GM23338 (cell line): ENCODE measurements around the gene GPRIN2. TPM values are rescaled to one million over a fixed set of nuclear protein-coding genes. Genes with fewer than 3 reads are reported as not detected.
A peak's percentile ranks its signal among the peaks of the same experiment; 100 is the strongest.

Experiments
- ATAC-seq: fragments of 200-7000 bp; cut with Tn5 transposase; 3 replicates; pipeline ENCODE4 v1.9.1; 2020
- DNase-seq: peaks from one replicate; pipeline ENCODE4 v3.0.0-alpha.2; 2015; ENCODE audit warnings: low spot score
- H2AFZ ChIP-seq: fragments of 200-600 bp; sonication (generic); 2 replicates; pipeline ENCODE4 v1.8.0; 2016; ENCODE audit warnings: antibody characterized with exemption, mild to moderate bottlenecking, moderate library complexity
- H3F3A ChIP-seq: fragments of 200-600 bp; sonication (generic); replicated peaks from 2 replicates; pipeline ENCODE4 v1.8.0; 2017; ENCODE audit warnings: antibody characterized with exemption, mixed run types, low read depth
- H3K27ac ChIP-seq: fragments of 200-600 bp; sonication (generic); 2 replicates; pipeline ENCODE4 v1.6.1; 2016; ENCODE audit warnings: low read depth
- H3K27me3 ChIP-seq: fragments of 200-600 bp; sonication (generic); 2 replicates; pipeline ENCODE4 v1.8.0; 2016; ENCODE audit warnings: mild to moderate bottlenecking, mixed run types, moderate library complexity; ENCODE audit not compliant: insufficient read depth
- H3K36me3 ChIP-seq: fragments of 200-600 bp; sonication (generic); 2 replicates; pipeline ENCODE4 v1.8.0; 2016; ENCODE audit warnings: mild to moderate bottlenecking; ENCODE audit not compliant: insufficient read depth
- H3K4me1 ChIP-seq: fragments of 200-600 bp; sonication (generic); 2 replicates; pipeline ENCODE4 v1.8.0; 2016; ENCODE audit warnings: mild to moderate bottlenecking, moderate library complexity; ENCODE audit not compliant: insufficient read depth
- H3K4me2 ChIP-seq: fragments of 200-600 bp; sonication (generic); 2 replicates; pipeline ENCODE4 v1.7.1; 2017; ENCODE audit warnings: mixed run types
- H3K4me3 ChIP-seq: fragments of 200-600 bp; sonication (generic); 2 replicates; pipeline ENCODE4 v1.6.1; 2016; ENCODE audit warnings: mixed run types
- H3K79me2 ChIP-seq: fragments of 200-600 bp; sonication (generic); replicated peaks from 2 replicates; pipeline ENCODE4 v1.8.0; 2017; ENCODE audit warnings: mild to moderate bottlenecking; ENCODE audit not compliant: insufficient read depth
- H3K9me2 ChIP-seq: fragments of 200-600 bp; sonication (generic); 2 replicates; pipeline ENCODE4 v1.8.0; 2017; ENCODE audit not compliant: insufficient read depth
- H4K20me1 ChIP-seq: fragments of 200-600 bp; sonication (generic); replicated peaks from 2 replicates; pipeline ENCODE4 v1.8.0; 2017; ENCODE audit warnings: mild to moderate bottlenecking; ENCODE audit not compliant: insufficient read depth
- H3K27ac Mint-ChIP-seq: 2 replicates; pipeline ENCODE4 v1.8.0; 2020; ENCODE audit warnings: inconsistent platforms, mild to moderate bottlenecking, moderate library complexity, mixed read lengths
- H3K27me3 Mint-ChIP-seq: 3 replicates; pipeline ENCODE4 v1.8.0; 2022; ENCODE audit warnings: low read depth, mild to moderate bottlenecking, moderate library complexity, mixed read lengths, inconsistent platforms; ENCODE audit not compliant: insufficient read depth, poor library complexity
- H3K36me3 Mint-ChIP-seq: 3 replicates; pipeline ENCODE4 v1.8.0; 2021; ENCODE audit warnings: low read depth, mild to moderate bottlenecking, inconsistent platforms, moderate library complexity, mixed read lengths
- H3K4me1 Mint-ChIP-seq: 3 replicates; pipeline ENCODE4 v1.8.0; 2020; ENCODE audit warnings: mild to moderate bottlenecking, inconsistent platforms, mixed read lengths
- H3K4me3 Mint-ChIP-seq: 3 replicates; pipeline ENCODE4 v1.8.0; 2021; ENCODE audit warnings: moderate library complexity, mild to moderate bottlenecking, inconsistent platforms, mixed read lengths
- H3K9me3 Mint-ChIP-seq: 3 replicates; pipeline ENCODE4 v1.8.0; 2020; ENCODE audit warnings: moderate library complexity, mild to moderate bottlenecking, inconsistent platforms, mixed read lengths
- CREB1 ChIP-seq: fragments of 250-450 bp; sonication (Bioruptor Pico); IDR thresholded peaks from 2 replicates; pipeline ENCODE4 v1.5.0; 2020; ENCODE audit warnings: low read depth, mild to moderate bottlenecking, moderate library complexity
- CTCF ChIP-seq, 2 experiments: fragments of 200-600 bp in 1 of 2; sonication (generic) in 1 of 2; conservative IDR thresholded peaks; 2 replicates each; pipeline versions ENCODE4 v1.5.1 to v1.6.1; 2016 to 2017; ENCODE audit warnings: antibody characterized with exemption in 2 of 2, low read depth in 2 of 2, mild to moderate bottlenecking in 2 of 2, moderate library complexity in 1 of 2
- ETS1 ChIP-seq: IDR thresholded peaks from 2 replicates; pipeline ENCODE4 v1.6.1; 2016; ENCODE audit warnings: antibody characterized with exemption
- EZH2 ChIP-seq: fragments of 200-600 bp; sonication (generic); IDR thresholded peaks from one replicate; pipeline ENCODE4 v1.8.0; 2017; ENCODE audit warnings: antibody characterized with exemption, mild to moderate bottlenecking, low read depth; ENCODE audit not compliant: unreplicated experiment
- EZH2phosphoT487 ChIP-seq: fragments of 200-600 bp; sonication (generic); IDR thresholded peaks from one replicate; pipeline ENCODE4 v1.8.1; 2018; ENCODE audit warnings: antibody characterized with exemption; ENCODE audit not compliant: unreplicated experiment
- JUNB ChIP-seq: IDR thresholded peaks from one replicate; pipeline ENCODE4 v1.6.1; 2016; ENCODE audit warnings: antibody characterized with exemption; ENCODE audit not compliant: unreplicated experiment
- NANOG ChIP-seq: IDR thresholded peaks from 2 replicates; pipeline ENCODE4 v1.6.1; 2016; ENCODE audit warnings: antibody characterized with exemption, borderline replicate concordance
- POLR2AphosphoS5 ChIP-seq: IDR thresholded peaks from 2 replicates; pipeline ENCODE4 v1.6.1; 2016; ENCODE audit warnings: antibody characterized with exemption, low read depth
- REST ChIP-seq: IDR thresholded peaks from one replicate; pipeline ENCODE4 v1.6.1; 2018; ENCODE audit warnings: antibody characterized with exemption; ENCODE audit not compliant: unreplicated experiment
- STAT1 ChIP-seq: IDR thresholded peaks from one replicate; pipeline ENCODE4 v1.6.1; 2016; ENCODE audit warnings: antibody characterized with exemption; ENCODE audit not compliant: unreplicated experiment
- ZNF114 ChIP-seq: fragments of 250-450 bp; sonication (Bioruptor Pico); IDR thresholded peaks from 2 replicates; pipeline ENCODE4 v1.5.0; 2020; ENCODE audit warnings: mild to moderate bottlenecking, moderate library complexity
- ZNF331 ChIP-seq: fragments of 250-450 bp; sonication (Bioruptor Pico); IDR thresholded peaks from 2 replicates; pipeline ENCODE4 v1.5.0; 2020; ENCODE audit warnings: low read depth, mild to moderate bottlenecking, moderate library complexity
- ZNF462 ChIP-seq: fragments of 250-450 bp; sonication (Bioruptor Pico); IDR thresholded peaks from 2 replicates; pipeline ENCODE4 v1.5.0; 2020; ENCODE audit warnings: mild to moderate bottlenecking, moderate library complexity
- polyA plus RNA-seq: library from polyadenylated mRNA; unstranded; fragments of >200 nt; fragmentation: Nextera tagmentation; extraction: Ambion mirVana; gene quantifications from 2 replicates; pipeline ENCODE4 v1.2.1, GENCODE V29; 2016
- total RNA-seq: library from RNA; depleted of rRNA; stranded (reverse); fragments of >200 nt; shearing (Covaris generic); gene quantifications from 2 replicates; pipeline ENCODE4 v1.2.3, GENCODE V29; 2014

Gene GPRIN2
- total and polyA plus RNA-seq, 2 experiments from 2014 or later = 2.9 to 28.5 TPM

GRCh38 chr10:46542567-46543465 lies 13.6 kb downstream of the GPRIN2 start:
- H2AFZ ChIP-seq = no peak overlapping the region
- H3K4me3 ChIP-seq = no peak overlapping the region
- Mint-ChIP-seq H3K9me3 (no peaks in the 10 kb centered on the region), H3K36me3 (no peaks in the 10 kb centered on the region; the same call in 2 of the 3 replicates), H3K27me3 (peaks cover 14% of the 10 kb centered on the region), H3K27ac (no peak overlapping the region; the same call in 1 of the 2 replicates), H3K4me3 (peak overlapping the region; percentile 45; the same call in 2 of the 3 replicates), H3K4me1 (peaks cover 15% of the 10 kb centered on the region)
- H3K4me1 ChIP-seq = peaks cover 24% of the 10 kb centered on the region
- H3K4me2 ChIP-seq = no peak overlapping the region; the same call in 1 of the 2 replicates
- peaks cover 8% of the 10 kb centered on the region for H4K20me1 ChIP-seq
- 0 out of 2 replicates have a peak, but pooled peaks cover 5% of the 10 kb centered on the region for H3F3A ChIP-seq
- no peaks in the 10 kb centered on the region for H3K36me3 ChIP-seq
- peaks cover 7% of the 10 kb centered on the region; the same call in 1 of the 2 replicates for H3K9me2 ChIP-seq
- H3K27ac ChIP-seq = no peak overlapping the region
- no peaks in the 10 kb centered on the region for H3K79me2 ChIP-seq
- ATAC-seq (no peak; the same call in 1 of the 3 replicates), DNase-seq (no peak)
- no peaks in the 10 kb centered on the region; the same call in 1 of the 2 replicates for H3K27me3 ChIP-seq
- TF ChIP-seq EZH2 (no peak), ZNF114 (no peak), ETS1 (no peak), REST (no peak), ZNF462 (CRISPR knock-in tag) (no peak), NANOG (no peak), EZH2phosphoT487 (no peak), ZNF331 (CRISPR knock-in tag) (no peak), STAT1 (no peak), CREB1 (CRISPR knock-in tag) (no peak), CTCF (conservative IDR thresholded peaks at IDR 0.05; ENCODE audit: low read depth in 2 of 2) (no peak), JUNB (no peak), POLR2AphosphoS5 (no peak)
